Pancreas (tissue), 10 donors: ENCODE results near the gene CUX1. TPM values are rescaled to one million over a fixed set of nuclear protein-coding genes. Genes with fewer than 3 reads are reported as not detected.

Source experiments
- ATAC-seq, 4 donors: fragments of 200-7000 bp; cut with Tn5 transposase; one replicate each; pipeline versions ENCODE4 v1.8.0 to v1.9.1; 2020; ENCODE audit warnings: mild to moderate bottlenecking in 4 of 4, moderate library complexity in 4 of 4
- DNase-seq, 6 donors: peaks; one replicate each; pipeline ENCODE4 v3.0.0-alpha.2; 2020
- FAIRE-seq: peaks from 2 replicates; lab custom pipeline; 2012; peaks lifted over from hg19 to GRCh38; lab: Jason Lieb, UNC
- H3K27ac ChIP-seq, 4 donors: fragments of 200-600 bp; sonication (generic); 1 replicate in 3 of 4; 2 replicates in 1 of 4; pipeline versions ENCODE4 v1.5.0 to v1.8.0; 2020
- H3K27me3 ChIP-seq, 4 donors: fragments of 200-600 bp; one replicate each; pipeline ENCODE4 v1.8.0; 2021
- H3K36me3 ChIP-seq, 3 donors: fragments of 200-600 bp; sonication (generic) in 1 of 3; one replicate each; pipeline versions ENCODE4 v1.5.0 to v1.8.0; 2020 to 2021
- H3K4me1 ChIP-seq, 3 donors: fragments of 200-600 bp; one replicate each; pipeline ENCODE4 v1.8.0; 2021
- H3K4me3 ChIP-seq, 4 donors: fragments of 200-600 bp; sonication (generic) in 2 of 4; one replicate each; pipeline versions ENCODE4 v1.5.0 to v1.8.0; 2020 to 2021
- H3K9me3 ChIP-seq, 4 donors: fragments of 200-600 bp; one replicate each; pipeline ENCODE4 v1.8.0; 2021
- WGBS, 2 donors: extraction: QIAGEN DNeasy Blood & Tissue Kit; methylation state at CpG; one replicate each; pipeline ENCODE4 v1.1.7; 2013; 5-methylcytosine and 5-hydroxymethylcytosine counted together
- intact Hi-C, 3 donors: fragments of 100-400 bp; cut with DNase I; formaldehyde crosslinking; loops; one replicate each; pipeline versions ENCODE4 v1.11.1 to v1.14.2; 2022
- polyA plus RNA-seq, 2 donors: library from polyadenylated mRNA; stranded (reverse); fragments of 200-250 nt; gene quantifications; one replicate each; pipeline ENCODE4 v1.2.3, GENCODE V29; 2013
- total RNA-seq, 6 donors: library from RNA; stranded (reverse); fragmentation: NEBNext Ultra II Directional in 4 of 6; extraction: Animal tissue kit (Norgen Biotek cat#: 25700) in 4 of 6; gene quantifications; one replicate each; pipeline versions ENCODE4 v1.2.1 to v1.2.4, GENCODE V29; 2021 to 2023
- TF ChIP-seq, protein P1 (sequence below), 4 donors: fragments of 200-600 bp; sonication (generic) in 3 of 4; IDR thresholded peaks; one replicate each; pipeline versions ENCODE4 v1.5.0 to v1.8.0; 2021; ENCODE audit warnings: antibody characterized with exemption in 4 of 4
- donor health status: healthy with polysubstance abuse.
- donor health status: DM: no; HTN: no; CAD: no; lungs with moderate emphysema.
- donor health status: DM: no; HTN: no; CAD: no.
- donor health status: control.
- donor health status: control.
- donor health status: Bipolar disorder and iron deficiency.
- donor health status: DM: yes; HTN: yes; CAD: no.
- donor health status: DM: no; HTN: no; CAD: no.
- donor health status: DM: no; HTN: no; CAD: no.
- donor health status: DM: yes; HTN: yes; CAD: no.

Gene CUX1
- total and polyA plus RNA-seq, 8 donors: 18.9 to 61.2 (median 45.1) TPM

DNA sequence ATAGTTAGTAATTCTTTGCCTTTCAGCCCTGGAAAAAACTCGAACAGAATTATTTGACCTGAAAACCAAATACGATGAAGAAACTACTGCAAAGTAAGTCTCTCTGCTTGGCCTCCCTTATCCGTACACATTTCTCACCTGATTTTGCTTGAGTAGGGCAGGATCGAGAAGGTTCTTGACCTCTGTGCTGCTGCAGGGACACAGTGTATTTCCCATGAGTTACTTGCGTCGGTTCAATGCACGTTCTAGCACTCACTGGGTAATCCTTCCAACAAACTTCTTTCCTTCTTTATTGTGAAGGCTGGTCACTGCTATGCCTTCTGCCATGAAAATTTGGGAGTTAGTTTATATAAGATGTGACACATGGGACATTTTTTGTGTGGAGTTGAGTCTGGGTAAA, 297.8 kb downstream of the CUX1 start:
- Histone ChIP-seq H3K4me1 (no peaks in the 10 kb centered on the region), H3K27me3 (no peaks in the 10 kb centered on the region), H3K4me3 (no peak overlapping the region), H3K36me3 (peaks cover 0 to 4% (median 0%) of the 10 kb centered on the region in 3 donors), H3K27ac (no peak overlapping the region), H3K9me3 (no peaks in the 10 kb centered on the region)
- no peak for DNase-seq
- FAIRE-seq: no peak
- TF ChIP-seq, protein P1, sequence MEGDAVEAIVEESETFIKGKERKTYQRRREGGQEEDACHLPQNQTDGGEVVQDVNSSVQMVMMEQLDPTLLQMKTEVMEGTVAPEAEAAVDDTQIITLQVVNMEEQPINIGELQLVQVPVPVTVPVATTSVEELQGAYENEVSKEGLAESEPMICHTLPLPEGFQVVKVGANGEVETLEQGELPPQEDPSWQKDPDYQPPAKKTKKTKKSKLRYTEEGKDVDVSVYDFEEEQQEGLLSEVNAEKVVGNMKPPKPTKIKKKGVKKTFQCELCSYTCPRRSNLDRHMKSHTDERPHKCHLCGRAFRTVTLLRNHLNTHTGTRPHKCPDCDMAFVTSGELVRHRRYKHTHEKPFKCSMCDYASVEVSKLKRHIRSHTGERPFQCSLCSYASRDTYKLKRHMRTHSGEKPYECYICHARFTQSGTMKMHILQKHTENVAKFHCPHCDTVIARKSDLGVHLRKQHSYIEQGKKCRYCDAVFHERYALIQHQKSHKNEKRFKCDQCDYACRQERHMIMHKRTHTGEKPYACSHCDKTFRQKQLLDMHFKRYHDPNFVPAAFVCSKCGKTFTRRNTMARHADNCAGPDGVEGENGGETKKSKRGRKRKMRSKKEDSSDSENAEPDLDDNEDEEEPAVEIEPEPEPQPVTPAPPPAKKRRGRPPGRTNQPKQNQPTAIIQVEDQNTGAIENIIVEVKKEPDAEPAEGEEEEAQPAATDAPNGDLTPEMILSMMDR (IDR thresholded peaks at IDR 0.05): no peak
- no peak for ATAC-seq
- intact Hi-C loops: no loop called here
- WGBS, 2 donors: 89 to 94% methylated on average over 7 of the region's 7 CpGs

DNA sequence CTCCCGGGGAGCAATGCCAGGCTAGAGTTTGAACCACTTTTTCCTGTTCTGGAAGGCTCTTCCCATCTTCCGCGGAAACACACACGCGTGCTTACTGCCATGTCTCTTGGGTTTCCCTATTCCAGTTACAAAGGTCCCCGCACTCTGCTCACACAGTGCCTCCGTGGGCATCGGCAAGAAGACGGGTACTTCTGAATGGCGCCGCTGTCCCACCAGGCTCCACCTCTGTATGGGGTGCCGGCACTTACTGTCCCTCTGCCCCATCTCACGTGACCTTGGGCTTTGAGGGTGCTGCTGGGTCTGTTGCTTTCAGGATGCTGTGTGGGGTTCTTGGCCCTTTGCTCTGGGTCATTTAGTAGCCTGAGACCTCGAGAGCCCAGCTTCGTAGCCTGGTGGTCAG, 298.5 kb downstream of the CUX1 start:
- intact Hi-C loops: no loop called here
- Histone ChIP-seq H3K4me1 (no peaks in the 10 kb centered on the region), H3K9me3 (no peaks in the 10 kb centered on the region), H3K27ac (no peak overlapping the region), H3K27me3 (no peaks in the 10 kb centered on the region), H3K4me3 (no peak overlapping the region), H3K36me3 (peaks cover 0 to 4% (median 0%) of the 10 kb centered on the region in 3 donors)
- DNase-seq: no peak
- FAIRE-seq: no peak
- WGBS, 2 donors: 96 to 97% methylated on average over 15 of the region's 15 CpGs
- TF ChIP-seq, protein P1 (IDR thresholded peaks at IDR 0.05): no peak
- no peak for ATAC-seq

GRCh38 chr7:102117743-102118142, 300.3 kb downstream of the CUX1 start:
- intact Hi-C loops: no loop called here
- Histone ChIP-seq H3K4me1 (peaks cover 0 to 9% (median 0%) of the 10 kb centered on the region in 3 donors), H3K36me3 (peaks cover 0 to 4% (median 0%) of the 10 kb centered on the region in 3 donors), H3K9me3 (no peaks in the 10 kb centered on the region), H3K27me3 (no peaks in the 10 kb centered on the region), H3K4me3 (no peak overlapping the region), H3K27ac (no peak overlapping the region)
- TF ChIP-seq, protein P1 (IDR thresholded peaks at IDR 0.05): no peak
- ATAC-seq (no peak), DNase-seq (no peak), FAIRE-seq (no peak)
- 88 to 91% methylated on average over 6 of the region's 6 CpGs for WGBS, 2 donors

GRCh38 chr7:102119213-102119651, 301.8 kb downstream of the CUX1 start:
- no peak for DNase-seq
- ATAC-seq: peak in 2 of 4 donors; percentile 44 to 49
- Histone ChIP-seq H3K4me3 (no peak overlapping the region), H3K4me1 (peaks cover 0 to 9% (median 0%) of the 10 kb centered on the region in 3 donors), H3K27ac (no peak overlapping the region), H3K9me3 (no peaks in the 10 kb centered on the region), H3K36me3 (peaks cover 0 to 4% (median 0%) of the 10 kb centered on the region in 3 donors), H3K27me3 (no peaks in the 10 kb centered on the region)
- intact Hi-C loops: no loop called here
- TF ChIP-seq, protein P1 (IDR thresholded peaks at IDR 0.05): no peak
- WGBS, 2 donors: 65 to 70% methylated on average over 14 of the region's 14 CpGs
- no peak for FAIRE-seq

GRCh38 chr7:102119925-102120324, 302.5 kb downstream of the CUX1 start:
- H3K27me3 ChIP-seq: no peaks in the 10 kb centered on the region
- H3K36me3 ChIP-seq: peaks cover 0 to 4% (median 0%) of the 10 kb centered on the region in 3 donors
- no peak for ATAC-seq
- H3K4me3 ChIP-seq: no peak overlapping the region
- intact Hi-C loops: no loop called here
- FAIRE-seq: no peak
- no peaks in the 10 kb centered on the region for H3K9me3 ChIP-seq
- no peak for DNase-seq
- WGBS, 2 donors: 96 to 97% methylated on average over 7 of the region's 7 CpGs
- TF ChIP-seq, protein P1 (IDR thresholded peaks at IDR 0.05): no peak
- peak overlapping the region in 1 of 4 donors; percentile 17 for H3K27ac ChIP-seq
- peaks cover 0 to 9% (median 0%) of the 10 kb centered on the region in 3 donors for H3K4me1 ChIP-seq
